HG02610 (cell line): ENCODE data around the gene SCN5A.

Source experiments
- ATAC-seq: cut with Tn5 transposase; IDR thresholded peaks from one replicate; pipeline ENCODE4 v1.9.1; 2021; ENCODE audit warnings: mild to moderate bottlenecking, moderate library complexity; ENCODE audit not compliant: unreplicated experiment

Gene SCN5A

GRCh38 chr3:38649500-38650247 lies at the start of gene SCN5A:
Gene SCN5A, minus strand, starts transcription at chr3:38649687. Its CDS starts 16,380 bp downstream, at chr3:38633307.
- ATAC-seq, result no peak

GRCh38 chr3:38698760-38699159 lies 49.3 kb upstream of the SCN5A start:
- ATAC-seq, result no peak

DNA sequence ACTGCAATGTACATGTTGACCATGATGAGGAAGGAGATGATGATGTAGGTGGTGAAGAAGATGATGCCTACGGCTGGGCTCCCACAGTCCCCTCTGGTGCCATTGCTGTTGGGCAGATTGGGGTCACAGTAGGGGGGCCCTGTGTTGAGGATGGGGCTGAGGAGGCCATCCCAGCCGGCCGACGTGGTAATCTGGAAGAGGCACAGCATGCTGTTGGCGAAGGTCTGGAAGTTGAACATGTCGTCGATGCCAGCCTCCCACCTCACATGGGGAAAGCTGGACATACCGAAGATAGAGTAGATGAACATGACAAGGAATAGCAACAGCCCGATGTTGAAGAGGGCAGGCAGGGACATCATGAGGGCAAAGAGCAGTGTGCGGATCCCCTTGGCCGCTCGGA lies 48.6 kb upstream of the SCN5A start:
- no peak for ATAC-seq

DNA sequence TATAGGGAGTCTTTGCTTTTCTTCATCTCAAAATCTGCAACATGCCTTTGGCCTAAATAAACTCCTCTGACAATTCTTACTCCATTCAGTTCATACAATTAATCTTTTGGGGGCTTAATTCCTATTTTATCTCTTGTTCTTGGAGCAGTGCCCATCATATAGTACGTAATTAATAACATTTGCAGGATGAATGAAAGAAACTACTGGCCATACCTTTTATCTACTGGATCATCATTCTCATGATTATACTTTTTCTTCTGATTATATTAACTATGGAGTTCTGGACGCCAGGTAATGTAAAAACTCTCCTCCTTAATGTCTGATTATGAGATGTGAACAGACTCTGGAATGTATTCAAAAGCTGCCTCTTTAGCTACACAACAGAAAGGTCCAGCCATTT lies 46.5 kb upstream of the SCN5A start:
- ATAC-seq, result no peak

DNA sequence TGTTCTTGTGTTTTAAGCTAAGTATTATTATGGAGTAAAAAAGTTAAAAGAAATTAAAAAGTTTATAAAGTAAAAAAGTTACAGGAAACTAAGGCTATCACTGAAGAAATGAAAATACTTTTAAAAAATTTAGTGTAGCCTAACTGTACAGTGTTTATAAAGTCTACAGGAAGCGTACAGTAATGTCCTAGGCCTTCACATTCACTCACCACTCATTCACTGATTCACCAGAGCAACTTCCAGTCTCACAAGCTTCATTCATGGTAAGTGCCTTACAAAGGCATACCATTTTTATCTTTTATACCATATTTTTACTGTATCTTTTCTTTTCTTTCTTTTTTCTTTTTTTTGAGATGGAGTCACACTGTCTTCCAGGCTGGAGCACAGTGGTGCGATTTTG lies 40.7 kb upstream of the SCN5A start:
- ATAC-seq, result no peak

DNA sequence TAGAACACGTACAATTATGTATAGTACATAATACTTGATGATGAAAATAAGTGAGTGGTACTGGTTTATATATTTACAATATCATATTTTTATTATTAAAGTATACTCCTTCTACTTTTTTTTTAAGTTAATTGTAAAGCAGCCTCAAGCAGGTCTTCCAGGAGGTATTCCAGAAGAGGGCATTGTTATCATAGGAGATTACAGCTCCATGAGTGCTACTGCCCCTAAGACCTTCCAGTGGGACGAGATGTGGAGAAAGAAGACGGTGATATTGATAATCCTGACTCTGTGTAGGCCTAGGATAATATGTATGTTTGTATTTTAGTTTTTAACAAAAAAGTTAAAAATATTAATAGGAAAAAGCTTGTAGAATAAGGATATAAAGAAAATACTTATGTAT lies 40.3 kb upstream of the SCN5A start:
- no peak for ATAC-seq

DNA sequence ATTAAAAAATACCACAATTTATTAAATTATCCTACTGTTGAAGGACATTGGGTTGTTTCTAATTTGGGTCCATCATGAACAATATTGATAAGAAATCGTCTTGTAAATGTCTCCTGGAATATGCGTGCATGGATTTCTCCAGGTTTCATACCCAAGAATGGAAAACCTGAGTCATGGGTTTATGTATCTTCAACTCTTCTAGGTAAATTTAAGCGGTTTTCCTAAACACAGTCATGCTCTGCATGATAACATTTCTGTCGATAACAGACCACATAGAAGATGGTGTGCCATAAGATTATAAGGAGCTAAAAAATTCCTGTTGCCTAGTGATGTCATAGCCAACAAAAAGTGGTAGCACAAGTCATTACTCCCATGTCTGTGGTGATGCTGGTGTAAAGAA lies 39.9 kb upstream of the SCN5A start:
- ATAC-seq, result no peak

- no peak for ATAC-seq
These were observed 37.8 kb upstream of the SCN5A start for GRCh38 chr3:38687321-38687720.

GRCh38 chr3:38684546-38684945 lies 35.1 kb upstream of the SCN5A start:
- ATAC-seq, result no peak

DNA sequence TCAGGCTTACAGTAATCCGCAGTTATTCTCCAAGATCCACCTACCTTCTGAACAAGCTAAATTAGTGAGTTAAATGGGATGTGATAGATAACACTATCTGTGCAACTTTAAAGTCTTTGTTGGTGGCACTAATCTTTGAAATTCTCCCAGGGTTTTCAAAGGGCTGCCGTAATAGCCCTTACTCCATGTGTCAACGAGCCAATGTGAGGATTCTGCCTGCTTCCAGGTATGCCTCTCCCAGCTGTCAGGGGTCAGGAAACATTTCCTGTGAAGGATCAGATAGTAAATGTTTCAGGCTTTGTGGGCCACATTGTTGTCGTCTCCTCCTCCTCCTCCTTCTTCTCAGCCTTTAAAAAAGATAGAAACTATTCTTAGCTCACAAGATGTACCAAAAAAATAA lies 20.2 kb upstream of the SCN5A start:
- no peak for ATAC-seq

DNA sequence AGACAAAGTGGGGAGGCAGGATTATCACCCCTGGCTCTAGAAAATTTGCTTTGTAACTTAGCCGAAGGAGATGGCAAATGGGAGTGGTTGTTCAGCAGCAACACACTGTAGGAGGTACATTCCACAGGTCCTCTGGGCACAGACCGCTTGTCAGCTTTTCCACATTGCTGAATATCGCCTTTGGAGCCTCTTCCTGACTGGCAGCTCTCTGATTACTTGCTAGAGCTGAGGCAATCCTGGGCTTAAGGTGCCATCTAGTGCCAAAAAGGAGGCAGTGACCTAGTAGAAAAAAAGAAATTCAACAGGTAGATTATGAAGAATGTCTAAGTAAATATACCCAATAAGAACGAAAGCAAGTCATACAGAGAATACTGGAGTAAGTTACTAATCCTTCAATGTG lies 13.1 kb upstream of the SCN5A start:
- no peak for ATAC-seq

GRCh38 chr3:38658841-38659240 lies 9.4 kb upstream of the SCN5A start:
- no peak for ATAC-seq

DNA sequence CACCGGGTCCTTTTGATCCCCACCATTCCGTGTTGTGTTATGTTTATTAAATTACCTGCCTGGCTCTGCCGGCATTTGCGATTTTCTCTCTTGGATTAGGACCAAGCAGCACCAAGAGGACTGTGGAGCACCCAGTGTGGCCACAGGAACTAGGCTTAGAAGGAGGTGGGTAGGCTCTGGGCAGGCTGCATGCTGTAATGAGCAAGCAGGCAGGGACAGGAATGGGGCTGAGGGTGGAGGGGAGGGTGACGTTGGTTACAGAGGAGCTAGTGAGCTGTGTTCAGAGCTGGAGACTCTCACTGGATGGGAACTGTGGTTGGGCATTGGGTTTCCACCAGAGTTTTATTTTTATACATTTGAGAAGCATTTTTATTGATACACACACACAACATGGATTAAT lies 7.9 kb upstream of the SCN5A start:
- ATAC-seq, result no peak

GRCh38 chr3:38655708-38656300 lies 6.3 kb upstream of the SCN5A start:
- ATAC-seq, result no peak

DNA sequence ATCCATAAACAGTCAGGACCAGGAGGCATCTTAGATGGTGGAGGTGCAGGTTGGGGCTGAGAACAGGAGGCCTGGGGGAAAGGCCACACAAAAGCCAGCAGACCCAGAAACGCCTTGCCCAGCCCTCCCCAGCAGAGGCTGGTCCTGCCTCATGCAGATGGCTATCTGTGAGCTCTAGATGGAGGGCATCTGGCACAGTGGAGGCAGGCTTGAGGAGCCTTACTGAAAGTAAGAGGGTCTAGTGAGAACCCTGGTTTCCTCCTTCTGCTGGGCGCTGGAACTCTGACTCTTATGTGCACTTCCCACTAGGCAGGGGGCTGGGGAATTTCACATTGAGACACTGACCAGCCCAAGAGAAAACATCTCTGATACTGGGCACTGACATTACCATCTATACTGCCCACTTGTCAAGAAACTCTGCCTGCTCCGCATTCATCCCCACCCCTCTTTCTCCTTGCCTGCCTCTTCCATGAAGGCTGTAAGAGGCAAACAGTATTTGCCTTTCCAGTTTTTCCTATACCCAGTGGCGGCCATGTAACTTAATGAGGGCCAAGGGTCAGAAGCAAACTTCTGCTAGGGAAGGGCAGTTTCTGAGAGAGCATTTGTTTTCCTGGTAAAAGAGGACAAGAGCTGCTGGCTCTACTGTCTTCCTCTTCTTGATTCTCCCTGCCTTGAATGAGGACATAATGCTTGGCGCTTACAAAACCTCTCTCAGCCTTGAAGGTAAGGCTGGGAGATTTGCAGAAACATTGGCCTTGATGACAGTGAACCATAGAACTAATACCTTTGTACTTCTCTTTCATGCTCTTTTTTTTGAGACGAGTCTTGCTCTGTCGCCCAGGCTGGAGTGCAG lies 4.4 kb upstream of the SCN5A start:
- ATAC-seq, result no peak

DNA sequence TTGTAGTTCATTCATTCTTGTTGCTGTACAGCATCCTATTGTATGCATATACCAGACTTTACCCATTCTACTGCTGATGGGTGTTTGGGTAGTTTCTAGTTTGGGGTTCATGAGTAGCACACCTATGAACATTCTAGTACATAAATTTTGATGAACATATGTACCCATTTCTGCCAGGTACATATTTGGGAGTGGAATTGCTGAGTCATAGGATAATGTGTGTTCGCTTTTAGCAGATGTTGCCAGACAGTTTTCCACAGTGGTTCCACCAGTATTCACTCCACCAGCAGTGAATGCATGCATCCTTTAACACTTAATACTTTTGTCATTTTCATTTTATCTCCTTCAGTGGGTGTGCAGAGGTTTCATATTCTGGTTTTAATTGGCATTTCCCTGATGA lies 3.4 kb upstream of the SCN5A start:
- ATAC-seq, result no peak

- ATAC-seq, result no peak
These were observed 1.8 kb upstream of the SCN5A start for GRCh38 chr3:38651153-38651789.

DNA sequence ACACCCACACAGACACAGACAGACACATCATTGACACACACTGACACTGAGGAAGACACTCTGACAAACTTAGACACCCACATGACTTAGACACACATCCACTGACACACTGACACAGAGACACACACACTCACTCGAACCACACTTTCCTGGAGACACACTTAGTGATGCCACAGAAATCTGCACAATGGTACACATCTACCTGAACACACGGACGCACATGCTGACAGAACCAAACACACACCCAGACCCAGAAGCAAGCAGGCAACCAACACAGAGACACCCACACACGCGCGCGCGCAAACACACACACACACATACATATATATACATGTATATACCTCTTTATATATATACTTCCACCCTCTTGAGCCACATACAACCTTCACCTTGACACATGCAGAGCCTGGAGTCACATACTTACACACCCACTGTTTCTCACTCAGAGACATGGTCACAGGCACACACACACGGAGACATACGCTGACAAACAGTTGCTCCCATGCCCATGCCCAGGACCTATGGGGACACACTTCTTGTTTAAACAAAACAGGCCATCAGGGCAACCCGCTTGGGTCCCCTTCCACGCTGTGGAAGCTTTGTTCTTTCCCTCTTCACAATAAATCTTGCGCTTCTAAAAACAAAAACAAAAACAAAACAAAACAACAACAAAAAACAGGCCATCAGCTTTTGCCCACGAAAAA lies 913 bp upstream of the SCN5A start:
- ATAC-seq, result no peak

DNA sequence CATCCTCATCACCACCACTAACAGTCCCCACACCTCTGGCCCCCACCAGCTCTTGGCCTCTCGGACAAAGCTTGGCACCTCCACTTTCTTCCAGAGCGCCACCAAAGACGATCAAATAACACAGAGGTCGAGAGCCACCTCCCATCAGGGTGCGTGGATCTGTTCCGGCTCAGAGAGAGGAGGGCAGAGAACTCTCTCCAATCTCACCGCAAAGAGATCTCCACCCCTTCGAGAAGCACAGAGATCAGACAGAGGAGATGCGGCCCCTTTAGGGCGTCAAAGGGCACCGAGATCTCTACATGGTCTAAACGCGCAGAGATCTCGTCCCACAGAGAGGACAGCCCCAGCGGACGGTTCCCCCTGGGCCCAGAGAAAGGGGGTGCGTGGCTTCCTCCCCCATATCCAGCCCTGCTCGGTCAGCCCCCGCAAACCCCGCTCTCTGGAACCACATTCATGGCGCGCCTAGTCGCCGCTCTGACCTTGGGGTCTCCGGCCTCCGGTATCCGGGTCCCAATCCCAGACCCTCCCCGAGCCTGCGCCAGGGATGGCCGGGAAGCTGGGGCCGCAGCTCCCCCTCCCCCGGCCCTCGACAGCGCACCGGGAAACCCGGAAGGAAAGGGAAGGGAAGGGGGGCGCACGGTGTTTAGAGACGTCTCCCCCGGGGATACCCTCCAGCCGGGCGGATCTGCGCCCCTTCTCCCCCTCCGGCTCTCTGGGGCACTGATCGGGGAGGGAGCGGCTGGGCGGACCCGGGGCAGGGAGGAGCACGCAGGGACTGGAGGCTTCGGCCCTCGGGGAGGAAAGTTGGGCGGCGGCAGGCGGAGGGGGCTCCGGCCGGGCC lies 608 bp downstream of the SCN5A start:
- ATAC-seq, result no peak
